Liver (tissue), 9 donors: Measurements from ENCODE around the gene CDCP1. TPM values are rescaled to one million over a fixed set of nuclear protein-coding genes. Genes with fewer than 3 reads are reported as not detected.

ENCODE experiments used
- DNase-seq: peaks from one replicate; pipeline ENCODE4 v3.0.0-alpha.2; 2017; ENCODE audit warnings: low spot score
- H3K27ac ChIP-seq, 2 donors: one replicate each; pipeline ENCODE4 v1.7.0; 2013; ENCODE audit warnings: inconsistent platforms in 2 of 2, low read length in 2 of 2, control low read depth in 1 of 2, low read depth in 1 of 2, mild to moderate bottlenecking in 1 of 2
- H3K27me3 ChIP-seq, 4 donors: one replicate each; pipeline versions ENCODE4 v1.6.1 to v1.7.0; 2013; ENCODE audit warnings: low read length in 3 of 4, inconsistent platforms in 1 of 4, mild to moderate bottlenecking in 1 of 4, moderate library complexity in 1 of 4; ENCODE audit not compliant: control insufficient read depth in 4 of 4, insufficient read depth in 4 of 4
- H3K36me3 ChIP-seq, 4 donors: one replicate each; pipeline versions ENCODE4 v1.6.1 to v1.7.0; 2013; ENCODE audit warnings: low read length in 3 of 4, mild to moderate bottlenecking in 3 of 4, low read depth in 1 of 4, moderate library complexity in 1 of 4; ENCODE audit not compliant: control insufficient read depth in 4 of 4, insufficient read depth in 3 of 4
- H3K4me1 ChIP-seq, 4 donors: one replicate each; pipeline versions ENCODE4 v1.6.1 to v1.7.0; 2013; ENCODE audit warnings: low read length in 3 of 4, mild to moderate bottlenecking in 3 of 4, moderate library complexity in 1 of 4; ENCODE audit not compliant: control insufficient read depth in 4 of 4, insufficient read depth in 4 of 4
- H3K4me3 ChIP-seq, 3 donors: one replicate each; pipeline versions ENCODE4 v1.6.1 to v1.7.0; 2013; ENCODE audit warnings: low read length in 3 of 3, control low read depth in 1 of 3, low read depth in 1 of 3, mild to moderate bottlenecking in 1 of 3
- H3K9ac ChIP-seq, 2 donors: one replicate each; pipeline ENCODE4 v1.7.0; 2013; ENCODE audit warnings: low read length in 2 of 2, mild to moderate bottlenecking in 2 of 2, moderate library complexity in 2 of 2, control low read depth in 1 of 2, low read depth in 1 of 2
- H3K9me3 ChIP-seq, 4 donors: one replicate each; pipeline versions ENCODE4 v1.6.1 to v1.7.0; 2013; ENCODE audit warnings: low read length in 3 of 4; ENCODE audit not compliant: control insufficient read depth in 4 of 4
- ATF3 ChIP-seq: IDR thresholded peaks from 2 replicates; pipeline ENCODE4 v1.6.1; 2016; ENCODE audit warnings: antibody characterized with exemption
- CTCF ChIP-seq: fragments of 150-350 bp; IDR thresholded peaks from 2 replicates; pipeline ENCODE4 v1.5.1; 2017; ENCODE audit warnings: improper control_type of control experiment, low read depth, low read length; ENCODE audit not compliant: missing input control
- EGR1 ChIP-seq, 2 donors: IDR thresholded peaks; 2 replicates each; pipeline ENCODE4 v1.6.1; 2016 to 2018; ENCODE audit warnings: antibody characterized with exemption in 2 of 2, low read depth in 2 of 2
- FOXA1 ChIP-seq: IDR thresholded peaks from 2 replicates; pipeline ENCODE4 v1.6.1; 2016; ENCODE audit warnings: antibody characterized with exemption
- FOXA2 ChIP-seq: IDR thresholded peaks from 2 replicates; pipeline ENCODE4 v1.6.1; 2016; ENCODE audit warnings: antibody characterized with exemption
- GABPA ChIP-seq, 2 donors: IDR thresholded peaks in 1 of 2; conservative IDR thresholded peaks in 1 of 2; 2 replicates each; pipeline ENCODE4 v1.6.1; 2016; ENCODE audit warnings: antibody characterized with exemption in 2 of 2, mild to moderate bottlenecking in 1 of 2, moderate library complexity in 1 of 2
- HNF4A ChIP-seq, 2 donors: conservative IDR thresholded peaks; 2 replicates each; pipeline ENCODE4 v1.6.1; 2016; ENCODE audit warnings: antibody characterized with exemption in 2 of 2, mild to moderate bottlenecking in 2 of 2
- HNF4G ChIP-seq: IDR thresholded peaks from 2 replicates; pipeline ENCODE4 v1.6.1; 2016; ENCODE audit warnings: antibody characterized with exemption
- JUND ChIP-seq, 2 donors: IDR thresholded peaks; 2 replicates each; pipeline ENCODE4 v1.6.1; 2016; ENCODE audit warnings: antibody characterized with exemption in 2 of 2
- MAX ChIP-seq: IDR thresholded peaks from 2 replicates; pipeline ENCODE4 v1.6.1; 2016; ENCODE audit warnings: antibody characterized with exemption
- NR2F2 ChIP-seq: IDR thresholded peaks from 2 replicates; pipeline ENCODE4 v1.6.1; 2016; ENCODE audit warnings: antibody characterized with exemption
- RAD21 ChIP-seq, 2 donors: IDR thresholded peaks; 2 replicates each; pipeline ENCODE4 v1.6.1; 2016; ENCODE audit warnings: antibody characterized with exemption in 2 of 2, mild to moderate bottlenecking in 2 of 2
- REST ChIP-seq: IDR thresholded peaks from 2 replicates; pipeline ENCODE4 v1.6.1; 2016; ENCODE audit warnings: antibody characterized with exemption, mild to moderate bottlenecking
- RXRA ChIP-seq, 2 donors: IDR thresholded peaks; 2 replicates each; pipeline ENCODE4 v1.6.1; 2017 to 2018; ENCODE audit warnings: antibody characterized with exemption in 2 of 2, mild to moderate bottlenecking in 1 of 2
- SP1 ChIP-seq: IDR thresholded peaks from 2 replicates; pipeline ENCODE4 v1.6.1; 2018; ENCODE audit warnings: antibody characterized with exemption, mild to moderate bottlenecking
- TAF1 ChIP-seq: conservative IDR thresholded peaks from 2 replicates; pipeline ENCODE4 v1.6.1; 2016; ENCODE audit warnings: antibody characterized with exemption, mild to moderate bottlenecking
- YY1 ChIP-seq: IDR thresholded peaks from 2 replicates; pipeline ENCODE4 v1.6.1; 2016; ENCODE audit warnings: antibody characterized with exemption, mild to moderate bottlenecking
- ZBTB33 ChIP-seq: IDR thresholded peaks from 2 replicates; pipeline ENCODE4 v1.6.1; 2016; ENCODE audit warnings: antibody characterized with exemption
- WGBS: extraction: QIAGEN DNeasy Blood & Tissue Kit; methylation state at CpG from one replicate; pipeline ENCODE4 v1.1.7; 2013; 5-methylcytosine and 5-hydroxymethylcytosine counted together
- polyA plus RNA-seq, 2 donors: library from polyadenylated mRNA; stranded (reverse) in 1 of 2; unstranded in 1 of 2; fragments of 200-250 nt in 1 of 2; fragments of >200 nt in 1 of 2; fragmentation: Nextera tagmentation in 1 of 2; extraction: Ambion mirVana in 1 of 2; gene quantifications; one replicate each; pipeline versions ENCODE4 v1.2.1 to v1.2.3, GENCODE V29; 2013 to 2015
- total RNA-seq, 2 donors: library from RNA; depleted of rRNA; stranded (reverse); fragments of >200 nt; gene quantifications; one replicate each; pipeline ENCODE4 v1.2.3, GENCODE V29; 2014
- donor health status: healthy.
- donor health status: healthy.
- donor health status: healthy.
- donor health status: healthy.
- donor health status: healthy.

CDCP1 gene
- total and polyA plus RNA-seq, 4 donors, result 0.22 to 0.67 (median 0.45) TPM

- no peak for DNase-seq
- no peaks in the 10 kb centered on the region for H3K36me3 ChIP-seq
- 77% methylated on average over 4 of the region's 4 CpGs for WGBS
- H3K9me3 ChIP-seq, result no peaks in the 10 kb centered on the region
- H3K9ac ChIP-seq, result no peak overlapping the region
- H3K4me3 ChIP-seq, result no peak overlapping the region
- H3K4me1 ChIP-seq, result no peaks in the 10 kb centered on the region
- no peaks in the 10 kb centered on the region for H3K27me3 ChIP-seq
- no peak for TF ChIP-seq TAF1
- no peak for TF ChIP-seq SP1
- no peak overlapping the region for H3K27ac ChIP-seq
Observed at GRCh38 chr3:45049807-45050206, 96.4 kb downstream of the CDCP1 start.

- WGBS, result 58% methylated on average over 4 of the region's 4 CpGs
- H3K9ac ChIP-seq, result no peak overlapping the region
- H3K9me3 ChIP-seq, result no peaks in the 10 kb centered on the region
- H3K4me3 ChIP-seq, result no peak overlapping the region
- no peak overlapping the region for H3K27ac ChIP-seq
- DNase-seq, result no peak
- H3K4me1 ChIP-seq, result no peaks in the 10 kb centered on the region
- H3K36me3 ChIP-seq, result no peaks in the 10 kb centered on the region
- no peaks in the 10 kb centered on the region for H3K27me3 ChIP-seq
- TF ChIP-seq TAF1 (no peak), HNF4A (conservative IDR thresholded peaks at IDR 0.05) (no peak), FOXA1 (no peak), YY1 (no peak), RXRA (IDR thresholded peaks at IDR 0.05) (no peak), GABPA (IDR thresholded peaks at IDR 0.05 in 1 of 2, conservative IDR thresholded peaks at IDR 0.05 in 1 of 2) (no peak), CTCF (no peak), REST (no peak), RAD21 (IDR thresholded peaks at IDR 0.05) (no peak), EGR1 (IDR thresholded peaks at IDR 0.05; ENCODE audit: low read depth in 2 of 2) (no peak), SP1 (no peak), ZBTB33 (no peak), MAX (no peak), ATF3 (no peak), HNF4G (no peak), JUND (IDR thresholded peaks at IDR 0.05) (no peak), NR2F2 (no peak), FOXA2 (no peak)
Observed at GRCh38 chr3:45048244-45048643, 97.9 kb downstream of the CDCP1 start.
